ENCODE results near the gene NADK.
A peak's percentile ranks its signal among the peaks of the same experiment; 100 is the strongest.
"Not testable (repeated sequence)": the region's sequence is repeated elsewhere in the genome, so short reads cannot be mapped to it uniquely, and the experiment has no call there.

Gene NADK

GRCh38 chr1:1742529-1742928, 35.7 kb downstream of the NADK start:
- DNase-seq: not testable (repeated sequence)

- DNase-seq: not testable (repeated sequence)
Observed at GRCh38 chr1:1741013-1741412, 37.3 kb downstream of the NADK start.

- not testable (repeated sequence) for DNase-seq
Observed at GRCh38 chr1:1738799-1739337, 39.4 kb downstream of the NADK start.

- DNase-seq: not testable (repeated sequence)
Observed at GRCh38 chr1:1737675-1738590, 40.3 kb downstream of the NADK start.

GRCh38 chr1:1732381-1732780, 45.9 kb downstream of the NADK start:
- no peak for DNase-seq

- DNase-seq: no peak
Observed at GRCh38 chr1:1730870-1731269, 47.4 kb downstream of the NADK start.

- not testable (repeated sequence) for DNase-seq
Observed at GRCh38 chr1:1730230-1730629, 48.0 kb downstream of the NADK start.

- DNase-seq: not testable (repeated sequence)
Observed at GRCh38 chr1:1729116-1729816, 49.0 kb downstream of the NADK start.

GRCh38 chr1:1728308-1729005, 49.8 kb downstream of the NADK start:
- DNase-seq: not testable (repeated sequence)

- DNase-seq: not testable (repeated sequence)
Observed at GRCh38 chr1:1727131-1727651, 51.1 kb downstream of the NADK start.

GRCh38 chr1:1726088-1726487, 52.2 kb downstream of the NADK start:
- DNase-seq: not testable (repeated sequence)

GRCh38 chr1:1724035-1724864, 54.0 kb downstream of the NADK start, which contains the start of gene CDK11A:
TSS of gene CDK11A (minus strand) at chr1:1724357. CDS start at chr1:1722818, 1,539 bp downstream.
- peak; percentile 85 for DNase-seq

- no peak for DNase-seq
Observed at GRCh38 chr1:1721201-1721600, 57.1 kb downstream of the NADK start.

GRCh38 chr1:1715109-1715883, 63.0 kb downstream of the NADK start:
- DNase-seq: not testable (repeated sequence)

GRCh38 chr1:1707897-1708296, 70.4 kb downstream of the NADK start:
- not testable (repeated sequence) for DNase-seq

- not testable (repeated sequence) for DNase-seq
Observed at GRCh38 chr1:1707241-1707640, 71.0 kb downstream of the NADK start.

GRCh38 chr1:1705623-1706022, 72.6 kb downstream of the NADK start:
- DNase-seq: not testable (repeated sequence)

GRCh38 chr1:1704284-1704957, 73.8 kb downstream of the NADK start:
- not testable (repeated sequence) for DNase-seq

- no peak for DNase-seq
Observed at GRCh38 chr1:1703796-1704195, 74.5 kb downstream of the NADK start.

- DNase-seq: not testable (repeated sequence)
Observed at GRCh38 chr1:1702506-1702905, 75.8 kb downstream of the NADK start.

All from NCI-H1417 treated with DMSO at 0.1 percent for 48 hours (cell line).